ENCODE results near the gene PNKP.
A peak's percentile ranks its signal among the peaks of the same experiment; 100 is the strongest.

The PNKP gene

DNA sequence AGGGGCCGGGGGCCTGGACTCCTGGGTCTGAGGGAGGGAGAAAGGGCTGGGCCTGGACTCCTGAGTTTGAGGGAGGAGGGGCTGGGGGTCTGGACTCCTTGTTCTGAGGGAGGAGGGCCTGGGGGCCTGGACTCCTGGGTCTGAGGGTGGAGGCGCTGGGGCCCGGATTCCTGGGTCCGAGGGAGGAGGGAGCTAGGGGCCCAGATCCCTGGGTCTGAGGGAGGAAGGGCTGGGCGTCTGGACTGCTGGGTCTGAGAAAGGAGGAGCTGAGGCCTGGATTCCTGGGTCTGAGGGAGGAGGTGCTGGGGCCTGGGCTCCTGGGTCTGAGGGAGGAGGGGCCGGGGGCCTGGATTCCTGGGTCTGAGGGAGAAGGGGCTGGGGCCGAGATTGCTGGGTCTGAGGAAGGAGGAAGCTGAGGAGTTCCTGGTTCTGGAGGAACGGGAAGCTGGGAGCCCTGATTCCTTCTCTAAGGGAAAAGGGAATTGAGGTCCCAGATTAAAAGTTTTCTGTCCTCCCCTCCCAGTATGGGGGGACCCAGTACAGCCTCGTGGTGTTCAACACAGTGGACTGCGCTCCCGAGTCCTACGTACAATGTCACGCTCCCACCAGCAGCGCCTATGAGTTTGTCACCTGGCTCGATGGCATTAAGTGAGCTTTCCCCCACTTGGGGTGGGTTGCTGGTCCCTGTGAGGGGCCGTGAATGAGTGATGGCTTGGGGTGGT, 48.6 kb downstream of the PNKP start:
- DNase-seq (ENCODE audit: insufficient read length) (no peak), FAIRE-seq (no peak)
- TF ChIP-seq TAF1 (IDR thresholded peaks at IDR 0.05; ENCODE audit: borderline replicate concordance, low read depth, low read length) (no peak), POLR2AphosphoS5 (IDR thresholded peaks at IDR 0.05; ENCODE audit: low read depth, low read length) (no peak), POLR2A (IDR thresholded peaks at IDR 0.05; ENCODE audit: low read depth, low read length) (no peak)

DNA sequence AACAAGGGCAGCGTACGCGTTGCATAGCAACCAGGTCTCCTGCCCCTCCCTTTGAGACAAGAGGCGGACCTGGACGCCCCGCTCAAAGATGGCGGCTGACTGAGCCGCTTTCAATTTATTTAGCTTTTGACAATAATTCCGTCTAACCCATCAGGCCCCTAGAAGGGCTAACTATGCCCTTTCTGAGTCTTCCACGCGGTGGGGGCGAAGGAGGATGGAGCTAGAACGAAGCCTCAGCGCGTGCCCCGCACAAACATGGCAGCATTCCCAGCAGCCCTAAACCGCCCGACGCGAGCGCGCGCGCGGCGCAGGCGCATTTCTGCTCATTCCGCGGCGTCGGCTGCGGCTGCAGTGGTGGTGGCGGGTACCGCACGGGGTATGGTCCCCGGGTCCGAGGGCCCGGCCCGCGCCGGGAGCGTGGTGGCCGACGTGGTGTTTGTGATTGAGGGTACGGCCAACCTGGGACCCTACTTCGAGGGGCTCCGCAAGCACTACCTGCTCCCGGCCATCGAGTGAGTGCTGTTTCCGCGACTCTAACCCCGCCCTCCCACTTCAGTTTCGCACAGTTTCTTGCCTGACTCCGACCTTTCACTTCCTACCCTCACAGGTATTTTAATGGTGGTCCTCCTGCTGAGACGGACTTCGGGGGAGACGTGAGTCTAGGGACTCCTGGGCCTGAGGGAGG, 49.3 kb downstream of the PNKP start, which contains the start of gene MED25:
MED25 (plus strand) TSS at position 326 of the 685 bp plus-strand sequence; CDS start at position 379, 53 bp downstream.
- DNase-seq (ENCODE audit: insufficient read length) (peak; percentile 92), FAIRE-seq (peak; percentile 87)
- TF ChIP-seq POLR2A (IDR thresholded peaks at IDR 0.05; ENCODE audit: low read depth, low read length) (peak; percentile 72), TAF1 (IDR thresholded peaks at IDR 0.05; ENCODE audit: borderline replicate concordance, low read depth, low read length) (no peak), POLR2AphosphoS5 (IDR thresholded peaks at IDR 0.05; ENCODE audit: low read depth, low read length) (peak; percentile 70; the same call in 1 of the 2 replicates)

GRCh38 chr19:49816590-49816989, 50.8 kb downstream of the PNKP start:
- no peak for TF ChIP-seq POLR2A (IDR thresholded peaks at IDR 0.05; ENCODE audit: low read depth, low read length)
- no peak for TF ChIP-seq TAF1 (IDR thresholded peaks at IDR 0.05; ENCODE audit: borderline replicate concordance, low read depth, low read length)
- no peak for TF ChIP-seq POLR2AphosphoS5 (IDR thresholded peaks at IDR 0.05; ENCODE audit: low read depth, low read length)
- no peak for FAIRE-seq
- no peak for DNase-seq (ENCODE audit: insufficient read length)

DNA sequence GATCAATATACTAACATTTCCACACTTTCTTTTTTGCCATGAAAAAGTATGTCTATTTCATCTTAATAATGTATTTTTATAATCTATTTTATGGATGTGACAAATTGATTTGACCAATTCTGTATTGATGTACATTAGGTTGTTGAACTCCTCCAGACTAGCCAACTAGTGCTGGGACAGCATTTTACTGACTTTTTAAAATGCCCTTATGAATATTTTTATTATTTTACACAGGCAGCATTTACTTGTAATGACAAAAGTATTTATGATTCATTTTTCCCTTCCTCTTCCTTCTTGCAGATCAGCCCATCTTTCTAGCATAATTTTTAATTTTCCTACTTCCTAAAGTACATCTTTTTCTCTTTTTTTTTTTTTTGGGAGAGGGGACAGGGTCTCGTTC, 53.4 kb downstream of the PNKP start:
- TF ChIP-seq POLR2AphosphoS5 (IDR thresholded peaks at IDR 0.05; ENCODE audit: low read depth, low read length): no peak
- TF ChIP-seq TAF1 (IDR thresholded peaks at IDR 0.05; ENCODE audit: borderline replicate concordance, low read depth, low read length): no peak
- TF ChIP-seq POLR2A (IDR thresholded peaks at IDR 0.05; ENCODE audit: low read depth, low read length): no peak
- DNase-seq (ENCODE audit: insufficient read length) (no peak), FAIRE-seq (no peak)

GRCh38 chr19:49812997-49813861, 54.1 kb downstream of the PNKP start, which contains the start of gene FUZ:
TSS of gene FUZ (minus strand) at chr19:49813292. CDS start at chr19:49813106, 186 bp downstream.
- FAIRE-seq (peak; percentile 95), DNase-seq (ENCODE audit: insufficient read length) (peak; percentile 81)
- peak; percentile 57; the same call in 1 of the 2 replicates for TF ChIP-seq POLR2A (IDR thresholded peaks at IDR 0.05; ENCODE audit: low read depth, low read length)
- TF ChIP-seq POLR2AphosphoS5 (IDR thresholded peaks at IDR 0.05; ENCODE audit: low read depth, low read length): no peak
- TF ChIP-seq TAF1 (IDR thresholded peaks at IDR 0.05; ENCODE audit: borderline replicate concordance, low read depth, low read length): no peak

GRCh38 chr19:49812452-49812996, 54.9 kb downstream of the PNKP start:
- TF ChIP-seq POLR2A (IDR thresholded peaks at IDR 0.05; ENCODE audit: low read depth, low read length) (no peak), TAF1 (IDR thresholded peaks at IDR 0.05; ENCODE audit: borderline replicate concordance, low read depth, low read length) (no peak), POLR2AphosphoS5 (IDR thresholded peaks at IDR 0.05; ENCODE audit: low read depth, low read length) (no peak)
- peak; percentile 50 for FAIRE-seq
- DNase-seq (ENCODE audit: insufficient read length): no peak

GRCh38 chr19:49811328-49811727, 56.0 kb downstream of the PNKP start:
- DNase-seq (ENCODE audit: insufficient read length) (no peak), FAIRE-seq (no peak)
- TF ChIP-seq TAF1 (IDR thresholded peaks at IDR 0.05; ENCODE audit: borderline replicate concordance, low read depth, low read length) (no peak), POLR2AphosphoS5 (IDR thresholded peaks at IDR 0.05; ENCODE audit: low read depth, low read length) (no peak), POLR2A (IDR thresholded peaks at IDR 0.05; ENCODE audit: low read depth, low read length) (no peak)
